Activated T-cell treated with anti-CD3 and anti-CD28 coated beads, Interleukin-2, amount 50 U/mL, for 48 hours (primary cell): ENCODE measurements around the gene SNRNP70.

Experiments
- DNase-seq, 2 experiments: peaks; one replicate each; pipeline ENCODE4 v3.0.0-alpha.2; 2020

Gene SNRNP70

GRCh38 chr19:49148784-49149651 lies 63.8 kb downstream of the SNRNP70 start:
- DNase-seq: peak; percentile 90 to 94

- peak in 1 of 2 experiments; percentile 40 for DNase-seq
Observed at GRCh38 chr19:49149652-49150105, 64.4 kb downstream of the SNRNP70 start.

- peak; percentile 62 to 63 for DNase-seq
Observed at GRCh38 chr19:49150106-49150943, 65.1 kb downstream of the SNRNP70 start.

- DNase-seq: no peak
Observed at GRCh38 chr19:49150944-49151243, 65.6 kb downstream of the SNRNP70 start.

GRCh38 chr19:49151267-49152118 lies 66.2 kb downstream of the SNRNP70 start:
- DNase-seq: peak; percentile 60 to 67

- no peak for DNase-seq
Observed at GRCh38 chr19:49152119-49152550, 66.9 kb downstream of the SNRNP70 start.

GRCh38 chr19:49153167-49153809 lies 68.0 kb downstream of the SNRNP70 start:
- DNase-seq: no peak

GRCh38 chr19:49154279-49154678 lies 69.0 kb downstream of the SNRNP70 start:
- no peak for DNase-seq

- no peak for DNase-seq
Observed at GRCh38 chr19:49155005-49155819, 70.0 kb downstream of the SNRNP70 start, which contains the start of gene HRC. HRC (minus strand) TSS chr19:49155396; CDS start chr19:49155237, 159 bp downstream.

- DNase-seq: no peak
Observed at GRCh38 chr19:49155820-49156346, 70.6 kb downstream of the SNRNP70 start.

- DNase-seq: peak; percentile 75 to 79
Observed at GRCh38 chr19:49157445-49158224, 72.4 kb downstream of the SNRNP70 start, which contains the start of gene TRPM4. TRPM4 (plus strand) TSS chr19:49157792; CDS start chr19:49157867, 75 bp downstream.
